CD4-positive, alpha-beta T cell (primary cell): Measurements from ENCODE around the gene ZAR1. TPM values are rescaled to one million over a fixed set of nuclear protein-coding genes. Genes with fewer than 3 reads are reported as not detected.

ENCODE experiments used
- ATAC-seq: fragments of 200-7000 bp; cut with Tn5 transposase; one replicate; pipeline ENCODE4 v1.10.0; 2022; ENCODE audit warnings: mild to moderate bottlenecking; ENCODE audit not compliant: poor library complexity
- CTCF ChIA-PET: fragments of 350-600 bp; sonication (Branson Sonifier 250); formaldehyde crosslinking; loops from one replicate; lab custom pipeline; 2021; ENCODE audit warnings: antibody characterized with exemption, inconsistent platforms; lab: Charles Lee
- POLR2A ChIA-PET: fragments of 350-600 bp; sonication (Branson Sonifier 250); formaldehyde crosslinking; loops from one replicate; lab custom pipeline; 2021; ENCODE audit warnings: antibody characterized with exemption, inconsistent platforms; lab: Charles Lee
- DNase-seq, 14 experiments: peaks; one replicate each; pipeline ENCODE4 v3.0.0-alpha.2; 2013 to 2020; ENCODE audit warnings: mixed read lengths in 2 of 14
- H3K27ac ChIP-seq, 2 donors: one replicate each; pipeline versions ENCODE4 v1.5.1 to v1.7.0; 2013; ENCODE audit warnings: low read length in 2 of 2, low read depth in 1 of 2, mild to moderate bottlenecking in 1 of 2
- H3K27me3 ChIP-seq, 2 experiments: 1 replicate in 1 of 2; 2 replicates in 1 of 2; pipeline versions ENCODE4 v1.6.1 to v1.7.0; 2013; ENCODE audit warnings: low read length in 2 of 2, control low read depth in 1 of 2, mild to moderate bottlenecking in 1 of 2, moderate library complexity in 1 of 2; ENCODE audit not compliant: insufficient read depth in 2 of 2, control insufficient read depth in 1 of 2
- H3K36me3 ChIP-seq: one replicate; pipeline ENCODE4 v1.6.1; 2013; ENCODE audit warnings: low read length, control low read depth; ENCODE audit not compliant: insufficient read depth
- H3K4me1 ChIP-seq: one replicate; pipeline ENCODE4 v1.6.1; 2013; ENCODE audit warnings: low read length, control low read depth; ENCODE audit not compliant: insufficient read depth
- H3K4me3 ChIP-seq: one replicate; pipeline ENCODE4 v1.5.1; 2013; ENCODE audit warnings: mild to moderate bottlenecking, low read length, moderate library complexity
- H3K9me3 ChIP-seq, 2 experiments: 1 replicate in 1 of 2; 2 replicates in 1 of 2; pipeline versions ENCODE4 v1.6.1 to v1.7.0; 2013; ENCODE audit warnings: low read length in 2 of 2, mild to moderate bottlenecking in 2 of 2, control low read depth in 1 of 2, moderate library complexity in 1 of 2; ENCODE audit not compliant: control insufficient read depth in 1 of 2, insufficient read depth in 1 of 2
- H3K27ac Mint-ChIP-seq: one replicate; pipeline ENCODE4 v1.8.0; 2020; ENCODE audit warnings: mixed read lengths
- H3K27me3 Mint-ChIP-seq: one replicate; pipeline ENCODE4 v1.8.0; 2021; ENCODE audit warnings: mixed read lengths
- H3K36me3 Mint-ChIP-seq: one replicate; pipeline ENCODE4 v1.8.0; 2021; ENCODE audit warnings: low read depth, mixed read lengths
- H3K4me1 Mint-ChIP-seq: one replicate; pipeline ENCODE4 v1.8.0; 2021; ENCODE audit warnings: low read depth, mixed read lengths
- H3K4me3 Mint-ChIP-seq: one replicate; pipeline ENCODE4 v1.8.0; 2020; ENCODE audit warnings: mild to moderate bottlenecking, mixed read lengths
- H3K9me3 Mint-ChIP-seq: one replicate; pipeline ENCODE4 v1.8.0; 2020; ENCODE audit warnings: mixed read lengths
- intact Hi-C, 2 experiments: fragments of 100-400 bp; cut with DNase I in 1 of 2; cut with micrococcal nuclease in 1 of 2; formaldehyde crosslinking; loops; one replicate each; pipeline versions ENCODE4 v1.15.1 to v1.9.0; 2023 to 2025; cut with DNase I, micrococcal nuclease
- total RNA-seq, 174 experiments: library from RNA in 2 of 174; stranded (reverse) in 2 of 174; gene quantifications; one replicate each; pipeline ENCODE4 v1.2.3 and lab custom pipeline; 2021 to 2026
- TF ChIP-seq, protein P1 (sequence below): fragments of 200-600 bp; IDR thresholded peaks from one replicate; pipeline ENCODE4 v1.8.0; 2022; ENCODE audit warnings: antibody characterized with exemption, mild to moderate bottlenecking

Gene ZAR1
- total RNA-seq, 2 experiments from 2014 or later: not detected

DNA sequence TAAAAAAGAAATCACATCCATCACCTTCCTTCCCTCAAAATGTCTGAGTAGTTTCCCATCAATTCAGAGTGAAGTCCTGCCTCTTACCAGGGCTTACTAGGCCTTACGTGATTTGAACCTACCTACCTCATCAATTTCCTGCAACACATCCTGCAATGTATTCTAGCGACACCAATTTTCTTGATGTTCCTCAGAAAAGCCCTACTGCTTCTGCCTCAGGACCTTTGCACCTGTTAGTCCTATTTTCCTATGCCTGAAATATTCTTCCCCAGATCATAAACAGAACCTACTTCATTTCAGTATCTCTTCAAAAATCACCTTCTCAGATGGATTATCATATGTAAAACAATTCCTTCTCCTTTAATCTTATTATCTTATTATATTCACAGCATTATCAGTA is 52.8 kb downstream of the ZAR1 start:
- H3K4me3 ChIP-seq: no peak overlapping the region
- ATAC-seq (no peak), DNase-seq (no peak)
- H3K36me3 ChIP-seq: peaks cover 86% of the 10 kb centered on the region
- H3K36me3 Mint-ChIP-seq: peaks cover 84% of the 10 kb centered on the region
- H3K4me3 Mint-ChIP-seq: no peak overlapping the region
- H3K4me1 Mint-ChIP-seq: no peaks in the 10 kb centered on the region
- no peaks in the 10 kb centered on the region for H3K27me3 Mint-ChIP-seq
- H3K27ac ChIP-seq: no peak overlapping the region
- no peaks in the 10 kb centered on the region for H3K9me3 ChIP-seq
- CTCF ChIA-PET: no interaction called here
- TF ChIP-seq, protein P1, sequence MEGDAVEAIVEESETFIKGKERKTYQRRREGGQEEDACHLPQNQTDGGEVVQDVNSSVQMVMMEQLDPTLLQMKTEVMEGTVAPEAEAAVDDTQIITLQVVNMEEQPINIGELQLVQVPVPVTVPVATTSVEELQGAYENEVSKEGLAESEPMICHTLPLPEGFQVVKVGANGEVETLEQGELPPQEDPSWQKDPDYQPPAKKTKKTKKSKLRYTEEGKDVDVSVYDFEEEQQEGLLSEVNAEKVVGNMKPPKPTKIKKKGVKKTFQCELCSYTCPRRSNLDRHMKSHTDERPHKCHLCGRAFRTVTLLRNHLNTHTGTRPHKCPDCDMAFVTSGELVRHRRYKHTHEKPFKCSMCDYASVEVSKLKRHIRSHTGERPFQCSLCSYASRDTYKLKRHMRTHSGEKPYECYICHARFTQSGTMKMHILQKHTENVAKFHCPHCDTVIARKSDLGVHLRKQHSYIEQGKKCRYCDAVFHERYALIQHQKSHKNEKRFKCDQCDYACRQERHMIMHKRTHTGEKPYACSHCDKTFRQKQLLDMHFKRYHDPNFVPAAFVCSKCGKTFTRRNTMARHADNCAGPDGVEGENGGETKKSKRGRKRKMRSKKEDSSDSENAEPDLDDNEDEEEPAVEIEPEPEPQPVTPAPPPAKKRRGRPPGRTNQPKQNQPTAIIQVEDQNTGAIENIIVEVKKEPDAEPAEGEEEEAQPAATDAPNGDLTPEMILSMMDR: no peak
- no peak overlapping the region for H3K27ac Mint-ChIP-seq
- no peaks in the 10 kb centered on the region for H3K9me3 Mint-ChIP-seq
- no peaks in the 10 kb centered on the region for H3K4me1 ChIP-seq
- intact Hi-C loops: loop anchor here (10.0 kb wide), 1 partner anchor 228 kb away; no protein-coding TSS in a partner anchor
- POLR2A ChIA-PET: no interaction called here
- H3K27me3 ChIP-seq: no peaks in the 10 kb centered on the region

DNA sequence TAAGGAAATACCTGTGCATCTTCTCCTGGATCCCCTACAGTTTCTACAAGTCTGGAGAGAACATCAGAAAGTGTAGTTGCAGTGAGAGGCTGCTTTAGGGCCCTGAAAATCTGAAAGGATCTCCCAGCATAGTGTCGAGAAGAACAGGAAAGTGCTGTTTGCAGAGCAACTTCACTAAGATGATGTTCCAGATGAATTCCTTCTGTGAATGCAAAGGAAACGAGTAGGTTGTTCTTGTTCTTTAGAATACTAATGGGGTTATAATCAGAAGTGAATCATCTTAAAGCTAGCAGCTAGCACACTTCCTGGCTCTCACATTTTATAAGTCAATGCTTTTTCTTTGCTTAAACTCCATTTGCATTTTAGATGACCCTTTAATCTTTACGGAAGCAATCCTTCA is 53.7 kb downstream of the ZAR1 start:
- CTCF ChIA-PET: no interaction called here
- intact Hi-C loops: loop anchor here (10.0 kb wide), 1 partner anchor 229 kb away; no protein-coding TSS in a partner anchor
- H3K36me3 Mint-ChIP-seq: peaks cover 88% of the 10 kb centered on the region

More for the DNA sequence above, 53.7 kb downstream of the ZAR1 start:
- peaks cover 91% of the 10 kb centered on the region for H3K36me3 ChIP-seq
- H3K27ac Mint-ChIP-seq: no peak overlapping the region
- H3K9me3 Mint-ChIP-seq: no peaks in the 10 kb centered on the region
- H3K27me3 ChIP-seq: no peaks in the 10 kb centered on the region
- ATAC-seq (no peak), DNase-seq (no peak)
- H3K4me3 Mint-ChIP-seq: no peak overlapping the region
- H3K4me1 ChIP-seq: no peaks in the 10 kb centered on the region
- POLR2A ChIA-PET: no interaction called here
- no peak overlapping the region for H3K27ac ChIP-seq
- H3K4me3 ChIP-seq: no peak overlapping the region
- TF ChIP-seq, protein P1: no peak
- H3K27me3 Mint-ChIP-seq: no peaks in the 10 kb centered on the region
- no peaks in the 10 kb centered on the region for H3K4me1 Mint-ChIP-seq
- H3K9me3 ChIP-seq: no peaks in the 10 kb centered on the region

Other genes with a start within 250 kb of the ZAR1 start
- 1 to 10 TPM; 2.8 TPM for gene TEC, start 220.4 kb upstream of the ZAR1 start, total RNA-seq
- gene SLAIN2, start 148.7 kb upstream of the ZAR1 start, total RNA-seq: 10 to 100 TPM; 46.3 to 47.0 TPM
- gene SLC10A4, start 6.9 kb upstream of the ZAR1 start, total RNA-seq: not detected